GM23338 (cell line): ENCODE results near the gene CYB561D2. TPM values are rescaled to one million over a fixed set of nuclear protein-coding genes. Genes with fewer than 3 reads are reported as not detected.

Experiments
- ATAC-seq: fragments of 200-7000 bp; cut with Tn5 transposase; 3 replicates; pipeline ENCODE4 v1.9.1; 2020
- DNase-seq: peaks from one replicate; pipeline ENCODE4 v3.0.0-alpha.2; 2015; ENCODE audit warnings: low spot score
- H2AFZ ChIP-seq: fragments of 200-600 bp; sonication (generic); 2 replicates; pipeline ENCODE4 v1.8.0; 2016; ENCODE audit warnings: antibody characterized with exemption, mild to moderate bottlenecking, moderate library complexity
- H3F3A ChIP-seq: fragments of 200-600 bp; sonication (generic); replicated peaks from 2 replicates; pipeline ENCODE4 v1.8.0; 2017; ENCODE audit warnings: antibody characterized with exemption, mixed run types, low read depth
- H3K27ac ChIP-seq: fragments of 200-600 bp; sonication (generic); 2 replicates; pipeline ENCODE4 v1.6.1; 2016; ENCODE audit warnings: low read depth
- H3K27me3 ChIP-seq: fragments of 200-600 bp; sonication (generic); 2 replicates; pipeline ENCODE4 v1.8.0; 2016; ENCODE audit warnings: mild to moderate bottlenecking, mixed run types, moderate library complexity; ENCODE audit not compliant: insufficient read depth
- H3K36me3 ChIP-seq: fragments of 200-600 bp; sonication (generic); 2 replicates; pipeline ENCODE4 v1.8.0; 2016; ENCODE audit warnings: mild to moderate bottlenecking; ENCODE audit not compliant: insufficient read depth
- H3K4me1 ChIP-seq: fragments of 200-600 bp; sonication (generic); 2 replicates; pipeline ENCODE4 v1.8.0; 2016; ENCODE audit warnings: mild to moderate bottlenecking, moderate library complexity; ENCODE audit not compliant: insufficient read depth
- H3K4me2 ChIP-seq: fragments of 200-600 bp; sonication (generic); 2 replicates; pipeline ENCODE4 v1.7.1; 2017; ENCODE audit warnings: mixed run types
- H3K4me3 ChIP-seq: fragments of 200-600 bp; sonication (generic); 2 replicates; pipeline ENCODE4 v1.6.1; 2016; ENCODE audit warnings: mixed run types
- H3K79me2 ChIP-seq: fragments of 200-600 bp; sonication (generic); replicated peaks from 2 replicates; pipeline ENCODE4 v1.8.0; 2017; ENCODE audit warnings: mild to moderate bottlenecking; ENCODE audit not compliant: insufficient read depth
- H3K9me2 ChIP-seq: fragments of 200-600 bp; sonication (generic); 2 replicates; pipeline ENCODE4 v1.8.0; 2017; ENCODE audit not compliant: insufficient read depth
- H4K20me1 ChIP-seq: fragments of 200-600 bp; sonication (generic); replicated peaks from 2 replicates; pipeline ENCODE4 v1.8.0; 2017; ENCODE audit warnings: mild to moderate bottlenecking; ENCODE audit not compliant: insufficient read depth
- H3K27ac Mint-ChIP-seq: 2 replicates; pipeline ENCODE4 v1.8.0; 2020; ENCODE audit warnings: inconsistent platforms, mild to moderate bottlenecking, moderate library complexity, mixed read lengths
- H3K27me3 Mint-ChIP-seq: 3 replicates; pipeline ENCODE4 v1.8.0; 2022; ENCODE audit warnings: low read depth, mild to moderate bottlenecking, moderate library complexity, mixed read lengths, inconsistent platforms; ENCODE audit not compliant: insufficient read depth, poor library complexity
- H3K36me3 Mint-ChIP-seq: 3 replicates; pipeline ENCODE4 v1.8.0; 2021; ENCODE audit warnings: low read depth, mild to moderate bottlenecking, inconsistent platforms, moderate library complexity, mixed read lengths
- H3K4me1 Mint-ChIP-seq: 3 replicates; pipeline ENCODE4 v1.8.0; 2020; ENCODE audit warnings: mild to moderate bottlenecking, inconsistent platforms, mixed read lengths
- H3K4me3 Mint-ChIP-seq: 3 replicates; pipeline ENCODE4 v1.8.0; 2021; ENCODE audit warnings: moderate library complexity, mild to moderate bottlenecking, inconsistent platforms, mixed read lengths
- H3K9me3 Mint-ChIP-seq: 3 replicates; pipeline ENCODE4 v1.8.0; 2020; ENCODE audit warnings: moderate library complexity, mild to moderate bottlenecking, inconsistent platforms, mixed read lengths
- CREB1 ChIP-seq: fragments of 250-450 bp; sonication (Bioruptor Pico); IDR thresholded peaks from 2 replicates; pipeline ENCODE4 v1.5.0; 2020; ENCODE audit warnings: low read depth, mild to moderate bottlenecking, moderate library complexity
- ETS1 ChIP-seq: IDR thresholded peaks from 2 replicates; pipeline ENCODE4 v1.6.1; 2016; ENCODE audit warnings: antibody characterized with exemption
- EZH2 ChIP-seq: fragments of 200-600 bp; sonication (generic); IDR thresholded peaks from one replicate; pipeline ENCODE4 v1.8.0; 2017; ENCODE audit warnings: antibody characterized with exemption, mild to moderate bottlenecking, low read depth; ENCODE audit not compliant: unreplicated experiment
- EZH2phosphoT487 ChIP-seq: fragments of 200-600 bp; sonication (generic); IDR thresholded peaks from one replicate; pipeline ENCODE4 v1.8.1; 2018; ENCODE audit warnings: antibody characterized with exemption; ENCODE audit not compliant: unreplicated experiment
- NANOG ChIP-seq: IDR thresholded peaks from 2 replicates; pipeline ENCODE4 v1.6.1; 2016; ENCODE audit warnings: antibody characterized with exemption, borderline replicate concordance
- POLR2AphosphoS5 ChIP-seq: IDR thresholded peaks from 2 replicates; pipeline ENCODE4 v1.6.1; 2016; ENCODE audit warnings: antibody characterized with exemption, low read depth
- STAT1 ChIP-seq: IDR thresholded peaks from one replicate; pipeline ENCODE4 v1.6.1; 2016; ENCODE audit warnings: antibody characterized with exemption; ENCODE audit not compliant: unreplicated experiment
- ZNF114 ChIP-seq: fragments of 250-450 bp; sonication (Bioruptor Pico); IDR thresholded peaks from 2 replicates; pipeline ENCODE4 v1.5.0; 2020; ENCODE audit warnings: mild to moderate bottlenecking, moderate library complexity
- ZNF462 ChIP-seq: fragments of 250-450 bp; sonication (Bioruptor Pico); IDR thresholded peaks from 2 replicates; pipeline ENCODE4 v1.5.0; 2020; ENCODE audit warnings: mild to moderate bottlenecking, moderate library complexity
- polyA plus RNA-seq: library from polyadenylated mRNA; unstranded; fragments of >200 nt; fragmentation: Nextera tagmentation; extraction: Ambion mirVana; gene quantifications from 2 replicates; pipeline ENCODE4 v1.2.1, GENCODE V29; 2016
- total RNA-seq: library from RNA; depleted of rRNA; stranded (reverse); fragments of >200 nt; shearing (Covaris generic); gene quantifications from 2 replicates; pipeline ENCODE4 v1.2.3, GENCODE V29; 2014

The CYB561D2 gene
- total and polyA plus RNA-seq, 2 experiments from 2014 or later, result 10.1 to 18.2 TPM

GRCh38 chr3:50327129-50327528 is 23.5 kb upstream of the CYB561D2 start:
- no peak for DNase-seq
- H3K27ac Mint-ChIP-seq, result no peak overlapping the region
- H3K4me3 Mint-ChIP-seq, result peak overlapping the region; percentile 91

GRCh38 chr3:50327943-50328691 is 22.5 kb upstream of the CYB561D2 start, which contains the start of gene TUSC2:
Gene TUSC2, minus strand, starts transcription at chr3:50328223. Its CDS starts 124 bp downstream, at chr3:50328099.
- Mint-ChIP-seq H3K36me3 (peaks cover 40% of the 10 kb centered on the region), H3K4me1 (peaks cover 27% of the 10 kb centered on the region), H3K27ac (peak within 1 kb of the TSS; percentile 78), H3K4me3 (peak within 1 kb of the TSS; percentile 91), H3K9me3 (no peaks in the 10 kb centered on the region), H3K27me3 (peaks cover 13% of the 10 kb centered on the region)
- H2AFZ ChIP-seq, result peak within 1 kb of the TSS; percentile 83; the same call in 1 of the 2 replicates
- TF ChIP-seq ZNF114, result no peak
- TF ChIP-seq POLR2AphosphoS5, result peak; percentile 86
- no peak for TF ChIP-seq ZNF462 (CRISPR knock-in tag)
- no peak for TF ChIP-seq EZH2
- TF ChIP-seq EZH2phosphoT487, result no peak
- TF ChIP-seq STAT1, result no peak
- peak; percentile 10; the same call in 1 of the 2 replicates for TF ChIP-seq ETS1
- no peak for TF ChIP-seq NANOG
- peak; percentile 89 for TF ChIP-seq CREB1 (CRISPR knock-in tag)
- ATAC-seq (peak; percentile 88), DNase-seq (peak; percentile 100)
- peaks cover 8% of the 10 kb centered on the region; the same call in 1 of the 2 replicates for H4K20me1 ChIP-seq
- peaks cover 13% of the 10 kb centered on the region for H3K79me2 ChIP-seq
- H3K27me3 ChIP-seq, result no peaks in the 10 kb centered on the region
- H3K4me3 ChIP-seq, result peak within 1 kb of the TSS; percentile 94
- peaks cover 13% of the 10 kb centered on the region for H3K4me1 ChIP-seq
- H3K36me3 ChIP-seq, result peaks cover 8% of the 10 kb centered on the region
- H3K27ac ChIP-seq, result peak within 1 kb of the TSS; percentile 69
- peaks cover 24% of the 10 kb centered on the region; the same call in 1 of the 2 replicates for H3F3A ChIP-seq
- H3K9me2 ChIP-seq, result no peaks in the 10 kb centered on the region
- peak within 1 kb of the TSS; percentile 97 for H3K4me2 ChIP-seq

More at GRCh38 chr3:50327129-50327528, 23.5 kb upstream of the CYB561D2 start:
- H3K4me1 ChIP-seq, result peaks cover 18% of the 10 kb centered on the region
- Mint-ChIP-seq H3K4me1 (peaks cover 32% of the 10 kb centered on the region), H3K27me3 (peaks cover 16% of the 10 kb centered on the region), H3K9me3 (no peaks in the 10 kb centered on the region), H3K36me3 (peaks cover 38% of the 10 kb centered on the region)
- H3F3A ChIP-seq, result peaks cover 31% of the 10 kb centered on the region; the same call in 1 of the 2 replicates
- H4K20me1 ChIP-seq, result peaks cover 8% of the 10 kb centered on the region; the same call in 1 of the 2 replicates
- H3K27ac ChIP-seq, result no peak overlapping the region
- no peaks in the 10 kb centered on the region for H3K9me2 ChIP-seq
- H3K79me2 ChIP-seq, result peaks cover 13% of the 10 kb centered on the region
- peak overlapping the region; percentile 97 for H3K4me2 ChIP-seq
- no peak overlapping the region for H2AFZ ChIP-seq
- ATAC-seq, result no peak
- no peaks in the 10 kb centered on the region for H3K27me3 ChIP-seq
- H3K4me3 ChIP-seq, result peak overlapping the region; percentile 94
- peaks cover 6% of the 10 kb centered on the region for H3K36me3 ChIP-seq
- TF ChIP-seq EZH2phosphoT487 (no peak), EZH2 (no peak)
